Measurements from ENCODE around the gene CD177. TPM values are rescaled to one million over a fixed set of nuclear protein-coding genes. Genes with fewer than 3 reads are reported as not detected.
"Not testable (repeated sequence)": the region's sequence is repeated elsewhere in the genome, so short reads cannot be mapped to it uniquely, and the experiment has no call there.

CD177 gene
- polyA plus RNA-seq, 1 of the 3 experiments (the other 2 are of a cell fraction): 0.54 TPM

DNA sequence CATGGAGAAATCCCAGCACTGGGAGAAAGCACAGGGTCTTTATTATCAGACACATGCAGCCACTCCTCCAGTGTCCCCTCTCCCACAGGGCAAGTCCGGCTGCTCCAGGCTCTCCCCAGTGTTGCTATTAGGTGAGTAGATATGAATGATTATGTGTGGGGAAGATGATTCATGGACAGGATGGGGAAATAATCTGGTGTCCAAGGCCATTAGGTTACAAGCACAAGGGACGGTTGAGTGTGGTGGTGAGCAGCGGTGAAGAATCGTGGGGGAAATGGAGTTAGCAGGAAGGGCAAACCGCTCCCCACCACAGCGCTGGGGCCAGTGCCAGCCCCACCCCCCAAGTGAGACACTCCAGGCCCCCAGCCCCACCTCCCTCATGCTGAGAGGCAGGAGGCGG lies 19.0 kb downstream of the CD177 start:
- Histone ChIP-seq H3K4me3 (ENCODE audit: low read depth in 2 of 2, low read length in 1 of 2) (no peak overlapping the region), H3K36me3 (replicated peaks in 1 of 2; ENCODE audit: control insufficient read depth in 1 of 2, insufficient read depth in 2 of 2, low read length in 1 of 2) (no peaks in the 10 kb centered on the region), H3K9me3 (no peaks in the 10 kb centered on the region), H3K9ac (no peak overlapping the region), H3F3A (replicated peaks; ENCODE audit: insufficient read depth) (no peaks in the 10 kb centered on the region), H3K79me2 (ENCODE audit: insufficient read depth) (no peaks in the 10 kb centered on the region), H3K9me2 (no peaks in the 10 kb centered on the region), H4K20me1 (ENCODE audit: insufficient read depth) (no peaks in the 10 kb centered on the region), H2AFZ (ENCODE audit: low read depth) (no peak overlapping the region), H3K27ac (ENCODE audit: low read depth in 2 of 2, low read length in 1 of 2) (no peak overlapping the region), H3K4me2 (no peak overlapping the region), H3K27me3 (ENCODE audit: insufficient read depth) (peaks cover 25% of the 10 kb centered on the region; the same call in 1 of the 2 replicates), H3K4me1 (ENCODE audit: control insufficient read depth in 1 of 2, insufficient read depth in 2 of 2, low read depth in 1 of 2, low read length in 1 of 2) (no peaks in the 10 kb centered on the region)
- ChIA-PET POLR2A (no interaction called here), CTCF (no interaction called here)
- 33% methylated on average over 7 of the region's 7 CpGs for WGBS (ENCODE audit: low lambda C conversion rate)
- no peak for DNase-seq
- TF ChIP-seq ZBTB33 (IDR thresholded peaks at IDR 0.05; ENCODE audit: borderline replicate concordance, low read depth): no peak
- no peak for TF ChIP-seq MXI1 (IDR thresholded peaks at IDR 0.05; ENCODE audit: low read depth, low read length)
- no peak for TF ChIP-seq FOSL2 (IDR thresholded peaks at IDR 0.05; ENCODE audit: borderline replicate concordance, low read depth)
- TF ChIP-seq PBX3 (IDR thresholded peaks at IDR 0.05): no peak
- TF ChIP-seq CHD2 (IDR thresholded peaks at IDR 0.05; ENCODE audit: low read length, partially characterized antibody): no peak
- TF ChIP-seq NRF1 (IDR thresholded peaks at IDR 0.05; ENCODE audit: low read depth, low read length): no peak
- no peak for TF ChIP-seq POLR2AphosphoS5 (IDR thresholded peaks at IDR 0.05; ENCODE audit: low read depth, low read length)
- TF ChIP-seq EP300 (IDR thresholded peaks at IDR 0.05; ENCODE audit: borderline replicate concordance in 1 of 2, low read depth in 1 of 2, low read length in 1 of 2): no peak
- no peak for TF ChIP-seq GATA2 (CRISPR knock-in tag; IDR thresholded peaks at IDR 0.05)
- no peak for TF ChIP-seq CTCF (IDR thresholded peaks at IDR 0.05)
- TF ChIP-seq RFX5 (IDR thresholded peaks at IDR 0.05; ENCODE audit: low read length): no peak
- TF ChIP-seq TEAD4 (IDR thresholded peaks at IDR 0.05; ENCODE audit: borderline replicate concordance, insufficient read depth): no peak
- TF ChIP-seq IRF3 (IDR thresholded peaks at IDR 0.05; ENCODE audit: low read depth, low read length): no peak
- no peak for TF ChIP-seq FOXM1 (IDR thresholded peaks at IDR 0.05; ENCODE audit: low read depth)
- no peak for TF ChIP-seq YY1 (IDR thresholded peaks at IDR 0.05; ENCODE audit: low read depth)

DNA sequence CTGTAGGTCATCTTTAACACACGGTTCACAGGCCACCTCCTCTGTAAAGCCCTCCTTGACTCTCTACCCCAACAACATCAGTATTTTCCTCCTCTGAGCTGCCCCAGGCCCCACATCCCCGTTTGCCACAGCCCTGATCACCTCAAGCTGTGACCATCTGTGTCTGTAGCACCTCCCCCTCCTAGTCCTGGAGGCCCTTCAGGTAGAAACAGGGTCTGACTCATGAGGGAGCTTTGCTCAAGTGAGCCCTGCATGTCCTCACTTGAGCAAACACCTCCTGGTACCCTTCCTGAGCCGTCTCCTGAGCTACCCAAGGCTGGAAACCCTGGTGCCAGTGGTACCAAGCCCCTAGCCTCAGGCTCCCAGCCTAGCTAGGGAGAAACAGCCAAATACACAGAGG lies 24.1 kb downstream of the CD177 start:
- H3K9ac ChIP-seq; H3K9me3 ChIP-seq; H3F3A ChIP-seq (replicated peaks; ENCODE audit: insufficient read depth); DNase-seq; H3K79me2 ChIP-seq (ENCODE audit: insufficient read depth); H3K4me2 ChIP-seq; H3K27ac ChIP-seq (ENCODE audit: low read depth in 2 of 2, low read length in 1 of 2); H2AFZ ChIP-seq (ENCODE audit: low read depth); POLR2A ChIA-PET; H4K20me1 ChIP-seq (ENCODE audit: insufficient read depth); H3K36me3 ChIP-seq (replicated peaks in 1 of 2; ENCODE audit: control insufficient read depth in 1 of 2, insufficient read depth in 2 of 2, low read length in 1 of 2); H3K4me3 ChIP-seq (ENCODE audit: low read depth in 2 of 2, low read length in 1 of 2); H3K9me2 ChIP-seq; H3K4me1 ChIP-seq (ENCODE audit: control insufficient read depth in 1 of 2, insufficient read depth in 2 of 2, low read depth in 1 of 2, low read length in 1 of 2); CTCF ChIA-PET: not testable (repeated sequence)
- no CpG with 5 or more reads among the region's 3 CpGs for WGBS (ENCODE audit: low lambda C conversion rate)
- peaks cover 36% of the 10 kb centered on the region for H3K27me3 ChIP-seq (ENCODE audit: insufficient read depth)
